Calu3 (cell line): ENCODE data around the gene SFXN1. TPM values are rescaled to one million over a fixed set of nuclear protein-coding genes. Genes with fewer than 3 reads are reported as not detected.

Experiments
- BruUV-seq: library from RNA; stranded (reverse); fragments of 400-500 nt; replicated peaks from 2 replicates; lab custom pipeline; 2021; lab: Mats Ljungman, UMichigan
- CTCF ChIA-PET: fragments of 300-600 bp; sonication (Branson Sonifier 250); formaldehyde crosslinking; loops from one replicate; lab custom pipeline; 2022; ENCODE audit warnings: antibody characterized with exemption; lab: Charles Lee
- DNase-seq: peaks from one replicate; pipeline ENCODE4 v3.0.0; 2022
- H3K27ac Mint-ChIP-seq: one replicate; pipeline ENCODE4 v1.8.0; 2022; ENCODE audit warnings: mixed read lengths; ENCODE audit not compliant: unreplicated experiment
- H3K27me3 Mint-ChIP-seq: one replicate; pipeline ENCODE4 v1.8.0; 2022; ENCODE audit warnings: mixed read lengths; ENCODE audit not compliant: unreplicated experiment
- H3K36me3 Mint-ChIP-seq: one replicate; pipeline ENCODE4 v1.8.0; 2022; ENCODE audit warnings: mild to moderate bottlenecking, moderate library complexity, mixed read lengths; ENCODE audit not compliant: insufficient read depth, unreplicated experiment
- H3K4me1 Mint-ChIP-seq: one replicate; pipeline ENCODE4 v1.8.0; 2022; ENCODE audit warnings: mild to moderate bottlenecking, low read depth, mixed read lengths; ENCODE audit not compliant: unreplicated experiment
- H3K4me3 Mint-ChIP-seq: one replicate; pipeline ENCODE4 v1.8.0; 2022; ENCODE audit warnings: mild to moderate bottlenecking, low read depth, moderate library complexity, mixed read lengths; ENCODE audit not compliant: unreplicated experiment
- H3K9me3 Mint-ChIP-seq: one replicate; pipeline ENCODE4 v1.8.0; 2022; ENCODE audit warnings: low read depth, mixed read lengths; ENCODE audit not compliant: unreplicated experiment
- CTCF ChIP-seq: fragments of 200-600 bp; IDR thresholded peaks from one replicate; pipeline ENCODE4 v1.8.0; 2022; ENCODE audit warnings: antibody characterized with exemption; ENCODE audit not compliant: unreplicated experiment
- intact Hi-C: fragments of 100-400 bp; cut with micrococcal nuclease; formaldehyde crosslinking; loops from one replicate; pipeline ENCODE4 v1.10.0; 2022; ENCODE audit not compliant: unreplicated experiment
- total RNA-seq: library from RNA; stranded (reverse); gene quantifications from 2 replicates; pipeline ENCODE4 v1.2.3, GENCODE V29; 2022

The SFXN1 gene
- total RNA-seq, 1 experiment from 2014 or later: 106 TPM

- Mint-ChIP-seq H3K27me3 (no peaks in the 10 kb centered on the region), H3K36me3 (peaks cover 32% of the 10 kb centered on the region), H3K9me3 (no peaks in the 10 kb centered on the region), H3K27ac (no peak overlapping the region), H3K4me1 (peaks cover 10% of the 10 kb centered on the region), H3K4me3 (no peak overlapping the region)
- CTCF ChIA-PET: no interaction called here
- TF ChIP-seq CTCF: no peak
- no TSS peak for BruUV-seq
- intact Hi-C loops: no loop called here
- DNase-seq: no peak
These were observed 34.9 kb downstream of the SFXN1 start for GRCh38 chr5:175513297-175513696.

- Mint-ChIP-seq H3K27ac (no peak overlapping the region), H3K4me1 (peaks cover 10% of the 10 kb centered on the region), H3K9me3 (no peaks in the 10 kb centered on the region), H3K27me3 (no peaks in the 10 kb centered on the region), H3K4me3 (no peak overlapping the region), H3K36me3 (peaks cover 36% of the 10 kb centered on the region)
- CTCF ChIA-PET: no interaction called here
- TF ChIP-seq CTCF: no peak
- no peak for DNase-seq
- intact Hi-C loops: no loop called here
- no TSS peak for BruUV-seq
These were observed 35.4 kb downstream of the SFXN1 start for GRCh38 chr5:175513726-175514125.

GRCh38 chr5:175516933-175517823 is 38.8 kb downstream of the SFXN1 start:
- no peak overlapping the region for H3K4me3 Mint-ChIP-seq
- H3K36me3 Mint-ChIP-seq: peaks cover 45% of the 10 kb centered on the region
- BruUV-seq: no TSS peak
- intact Hi-C loops: no loop called here
- CTCF ChIA-PET: no interaction called here
- H3K4me1 Mint-ChIP-seq: peaks cover 10% of the 10 kb centered on the region
- TF ChIP-seq CTCF: no peak
- H3K27ac Mint-ChIP-seq: no peak overlapping the region
- DNase-seq: no peak
- no peaks in the 10 kb centered on the region for H3K27me3 Mint-ChIP-seq
- H3K9me3 Mint-ChIP-seq: no peaks in the 10 kb centered on the region

GRCh38 chr5:175517824-175518450 is 39.6 kb downstream of the SFXN1 start:
- CTCF ChIA-PET: no interaction called here
- BruUV-seq: no TSS peak
- peaks cover 10% of the 10 kb centered on the region for H3K4me1 Mint-ChIP-seq
- H3K27me3 Mint-ChIP-seq: no peaks in the 10 kb centered on the region
- H3K36me3 Mint-ChIP-seq: peaks cover 49% of the 10 kb centered on the region
- no peak overlapping the region for H3K27ac Mint-ChIP-seq
- intact Hi-C loops: no loop called here
- no peak overlapping the region for H3K4me3 Mint-ChIP-seq
- no peak for DNase-seq
- no peaks in the 10 kb centered on the region for H3K9me3 Mint-ChIP-seq
- no peak for TF ChIP-seq CTCF
